Muscle layer of colon (tissue), 2 donors: Measurements from ENCODE around the gene RPGRIP1L.
A peak's percentile ranks its signal among the peaks of the same experiment; 100 is the strongest.

Experiments used
- H3K27ac ChIP-seq: one replicate; pipeline ENCODE4 v1.7.0; 2013; ENCODE audit warnings: low read depth, mild to moderate bottlenecking, low read length, moderate library complexity
- H3K27me3 ChIP-seq, 2 donors: one replicate each; pipeline ENCODE4 v1.7.0; 2013; ENCODE audit warnings: low read length in 2 of 2, mild to moderate bottlenecking in 2 of 2; ENCODE audit not compliant: insufficient read depth in 2 of 2, control insufficient read depth in 1 of 2
- H3K36me3 ChIP-seq: one replicate; pipeline ENCODE4 v1.7.0; 2013; ENCODE audit warnings: mild to moderate bottlenecking, low read length; ENCODE audit not compliant: insufficient read depth
- H3K4me1 ChIP-seq: one replicate; pipeline ENCODE4 v1.7.0; 2013; ENCODE audit warnings: mild to moderate bottlenecking, low read length; ENCODE audit not compliant: insufficient read depth
- H3K4me3 ChIP-seq, 2 donors: one replicate each; pipeline ENCODE4 v1.7.0; 2013; ENCODE audit warnings: low read length in 2 of 2, low read depth in 1 of 2, mild to moderate bottlenecking in 1 of 2, moderate library complexity in 1 of 2
- H3K9ac ChIP-seq: one replicate; pipeline ENCODE4 v1.7.0; 2013; ENCODE audit warnings: low read length
- H3K9me3 ChIP-seq: one replicate; pipeline ENCODE4 v1.7.0; 2013; ENCODE audit warnings: mild to moderate bottlenecking, low read length
- donor health status: abdominal sarcoma.
- donor health status: Adenocarcinoma of cecum.

Gene RPGRIP1L

DNA sequence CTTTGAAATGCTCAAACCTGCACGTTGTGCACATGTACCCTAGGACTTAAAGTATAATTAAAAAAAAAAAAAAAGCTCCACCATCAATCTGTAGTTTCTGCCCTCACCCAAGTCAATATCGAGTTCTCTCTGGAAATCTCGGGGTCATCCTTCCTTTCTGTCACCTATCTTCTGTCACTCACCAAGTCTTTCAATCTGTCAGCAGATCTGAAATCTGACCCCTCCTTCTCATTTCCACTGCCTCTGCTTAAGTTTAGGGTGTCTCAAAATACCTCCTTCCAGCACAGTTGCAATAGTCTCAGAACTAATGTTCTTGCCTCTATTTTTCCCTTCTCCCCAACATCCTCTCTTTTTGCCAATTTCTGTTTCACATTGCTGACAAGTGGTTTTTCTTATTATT, 32.6 kb upstream of the RPGRIP1L start:
- H3K9ac ChIP-seq: no peak overlapping the region

DNA sequence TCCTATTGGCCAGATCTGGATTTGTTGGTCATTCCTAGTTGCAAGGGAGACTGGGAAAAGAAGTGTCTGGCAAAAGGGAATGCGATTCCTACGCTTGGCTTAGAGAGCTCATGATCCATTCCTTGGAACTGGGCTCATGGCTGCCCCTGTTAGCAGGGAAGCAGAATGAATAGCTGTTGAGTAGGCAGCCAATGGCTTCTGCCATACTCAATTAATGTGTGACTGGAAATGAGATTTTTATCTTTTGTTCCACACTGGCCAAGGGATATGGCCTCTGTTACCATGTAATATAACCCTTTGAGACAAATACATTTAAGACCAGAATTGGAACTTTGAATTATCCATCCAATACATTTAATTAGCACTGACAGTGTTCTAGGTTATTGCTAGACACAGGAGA, 31.2 kb upstream of the RPGRIP1L start:
- H3K9ac ChIP-seq: no peak overlapping the region
- no peaks in the 10 kb centered on the region for H3K27me3 ChIP-seq
- H3K4me3 ChIP-seq: no peak overlapping the region
- H3K27ac ChIP-seq: no peak overlapping the region
- H3K4me1 ChIP-seq: peaks cover 7% of the 10 kb centered on the region
- no peaks in the 10 kb centered on the region for H3K9me3 ChIP-seq
- H3K36me3 ChIP-seq: no peaks in the 10 kb centered on the region

More for the DNA sequence above, 32.6 kb upstream of the RPGRIP1L start:
- Histone ChIP-seq H3K27ac (no peak overlapping the region), H3K4me3 (no peak overlapping the region), H3K4me1 (peaks cover 7% of the 10 kb centered on the region), H3K9me3 (no peaks in the 10 kb centered on the region), H3K27me3 (no peaks in the 10 kb centered on the region), H3K36me3 (no peaks in the 10 kb centered on the region)

GRCh38 chr16:53732296-53732929, 28.8 kb upstream of the RPGRIP1L start:
- H3K9ac ChIP-seq: no peak overlapping the region
- H3K9me3 ChIP-seq: no peaks in the 10 kb centered on the region
- H3K4me1 ChIP-seq: peaks cover 7% of the 10 kb centered on the region
- H3K4me3 ChIP-seq: no peak overlapping the region
- H3K27me3 ChIP-seq: no peaks in the 10 kb centered on the region
- H3K36me3 ChIP-seq: no peaks in the 10 kb centered on the region
- H3K27ac ChIP-seq: no peak overlapping the region

GRCh38 chr16:53730693-53731092, 27.0 kb upstream of the RPGRIP1L start:
- no peak overlapping the region for H3K4me3 ChIP-seq
- no peaks in the 10 kb centered on the region for H3K36me3 ChIP-seq
- peaks cover 7% of the 10 kb centered on the region for H3K4me1 ChIP-seq
- no peaks in the 10 kb centered on the region for H3K27me3 ChIP-seq
- H3K27ac ChIP-seq: no peak overlapping the region
- no peaks in the 10 kb centered on the region for H3K9me3 ChIP-seq
- no peak overlapping the region for H3K9ac ChIP-seq

DNA sequence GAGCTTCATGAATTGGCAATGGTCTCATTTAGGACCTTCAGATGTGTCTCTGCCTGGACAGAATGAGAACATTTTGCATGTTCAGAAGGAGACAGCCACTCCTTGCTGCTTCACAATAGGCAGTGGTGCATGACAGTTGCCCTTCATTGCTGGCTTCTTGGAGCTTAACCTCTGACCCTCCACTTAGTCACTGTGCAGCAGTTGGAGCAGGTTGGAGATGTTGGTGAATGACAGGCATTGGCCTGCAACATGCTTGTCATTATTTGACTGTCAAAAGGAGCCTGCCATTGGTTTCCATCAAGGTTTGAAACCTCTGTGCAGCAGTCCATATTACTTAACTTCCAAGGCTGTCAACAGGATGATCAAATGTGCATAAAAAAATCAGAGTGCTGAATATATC, 23.0 kb upstream of the RPGRIP1L start:
- no peak overlapping the region for H3K9ac ChIP-seq
- H3K4me1 ChIP-seq: no peaks in the 10 kb centered on the region
- no peaks in the 10 kb centered on the region for H3K36me3 ChIP-seq
- H3K27ac ChIP-seq: no peak overlapping the region
- no peak overlapping the region for H3K4me3 ChIP-seq
- no peaks in the 10 kb centered on the region for H3K9me3 ChIP-seq
- no peaks in the 10 kb centered on the region for H3K27me3 ChIP-seq

DNA sequence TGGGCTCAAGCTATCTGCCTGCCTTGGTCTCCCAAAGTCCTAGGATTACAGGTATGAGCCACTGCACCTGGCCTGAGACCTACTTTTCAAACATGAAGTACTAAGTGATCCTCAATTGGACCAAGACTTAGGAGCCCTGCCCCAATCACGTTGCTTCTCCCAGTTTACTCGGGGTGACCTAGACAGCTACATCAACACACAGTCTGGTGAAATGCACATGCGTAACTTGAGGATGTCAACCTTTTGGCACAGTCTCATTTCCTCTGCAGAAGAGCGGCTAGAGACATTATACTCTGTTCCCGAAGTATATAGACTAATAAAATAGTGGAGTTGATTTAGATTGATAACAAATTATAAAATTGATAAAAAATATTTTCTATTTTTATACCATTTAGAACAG, 17.4 kb upstream of the RPGRIP1L start:
- Histone ChIP-seq H3K27me3 (no peaks in the 10 kb centered on the region), H3K9me3 (no peaks in the 10 kb centered on the region), H3K36me3 (no peaks in the 10 kb centered on the region), H3K4me1 (no peaks in the 10 kb centered on the region), H3K4me3 (no peak overlapping the region), H3K9ac (no peak overlapping the region), H3K27ac (no peak overlapping the region)

DNA sequence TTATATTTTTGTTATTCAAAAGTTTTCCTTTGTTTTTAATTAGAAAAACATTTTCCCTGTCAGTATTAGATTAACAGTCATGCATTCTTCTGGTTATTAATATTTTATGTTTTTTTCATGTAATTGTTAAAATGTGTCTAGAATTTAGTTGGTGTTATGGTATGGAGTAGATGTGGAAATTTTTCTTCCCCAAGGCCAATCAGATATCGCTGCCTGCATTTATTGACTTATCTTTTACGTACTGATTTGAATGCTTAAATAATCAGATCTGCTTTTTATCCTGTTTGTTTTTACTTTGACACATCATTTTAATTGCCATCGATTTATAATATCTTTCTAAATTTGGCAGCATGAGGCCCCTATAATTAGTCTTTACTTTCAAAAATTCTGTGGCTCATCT, 13.9 kb upstream of the RPGRIP1L start:
- Histone ChIP-seq H3K4me3 (no peak overlapping the region), H3K4me1 (peaks cover 22% of the 10 kb centered on the region), H3K9ac (no peak overlapping the region), H3K36me3 (no peaks in the 10 kb centered on the region), H3K9me3 (no peaks in the 10 kb centered on the region), H3K27me3 (no peaks in the 10 kb centered on the region), H3K27ac (no peak overlapping the region)

GRCh38 chr16:53715023-53715384, 11.3 kb upstream of the RPGRIP1L start:
- Histone ChIP-seq H3K27me3 (no peaks in the 10 kb centered on the region), H3K4me1 (peaks cover 22% of the 10 kb centered on the region), H3K9ac (peak overlapping the region; percentile 8), H3K9me3 (no peaks in the 10 kb centered on the region), H3K27ac (no peak overlapping the region), H3K36me3 (no peaks in the 10 kb centered on the region), H3K4me3 (no peak overlapping the region)

- no peaks in the 10 kb centered on the region for H3K36me3 ChIP-seq
- peak overlapping the region; percentile 8 for H3K9ac ChIP-seq
- no peaks in the 10 kb centered on the region for H3K27me3 ChIP-seq
- no peaks in the 10 kb centered on the region for H3K9me3 ChIP-seq
- H3K27ac ChIP-seq: no peak overlapping the region
- no peak overlapping the region for H3K4me3 ChIP-seq
- peaks cover 22% of the 10 kb centered on the region for H3K4me1 ChIP-seq
Measured at GRCh38 chr16:53714205-53715022, 10.8 kb upstream of the RPGRIP1L start.

DNA sequence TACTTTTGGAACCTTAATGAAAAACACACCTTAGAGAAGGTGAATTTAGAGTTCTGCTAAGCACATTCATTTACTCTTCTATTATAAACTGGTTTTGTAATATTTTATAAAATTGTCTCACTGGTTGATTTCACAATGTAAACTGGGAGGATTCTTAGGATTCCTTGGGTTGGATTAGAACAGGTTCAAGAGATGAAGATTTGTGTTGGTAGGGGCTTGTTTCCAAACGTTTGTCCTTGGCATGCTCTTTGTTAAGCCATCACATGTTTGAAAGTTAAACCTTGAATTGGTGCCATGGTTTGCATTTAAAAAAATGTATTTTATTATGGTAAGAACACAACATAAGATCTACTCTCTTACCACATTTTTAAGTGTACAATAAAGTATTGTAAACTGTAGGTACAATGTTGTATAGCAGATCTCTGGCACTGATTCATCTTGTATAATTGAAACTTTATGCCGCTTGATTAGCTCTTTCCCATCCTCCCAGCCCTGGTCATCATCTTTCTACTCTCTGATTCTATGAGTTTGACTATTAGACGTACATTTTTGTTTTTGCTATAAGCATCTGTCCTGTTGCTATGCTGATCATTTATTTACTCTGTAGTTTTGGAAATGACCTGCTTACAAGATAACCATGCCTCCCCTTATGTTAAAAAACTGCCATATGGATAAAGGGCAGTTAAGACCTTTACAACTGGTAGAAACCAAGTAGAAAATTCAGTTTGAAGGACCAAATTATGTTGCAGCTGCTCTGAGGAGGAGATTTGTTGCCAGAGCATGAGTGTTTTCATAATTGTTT, 9.9 kb upstream of the RPGRIP1L start:
- Histone ChIP-seq H3K27me3 (no peaks in the 10 kb centered on the region), H3K9ac (no peak overlapping the region), H3K4me1 (peaks cover 22% of the 10 kb centered on the region), H3K9me3 (no peaks in the 10 kb centered on the region), H3K27ac (no peak overlapping the region), H3K36me3 (no peaks in the 10 kb centered on the region), H3K4me3 (no peak overlapping the region)

DNA sequence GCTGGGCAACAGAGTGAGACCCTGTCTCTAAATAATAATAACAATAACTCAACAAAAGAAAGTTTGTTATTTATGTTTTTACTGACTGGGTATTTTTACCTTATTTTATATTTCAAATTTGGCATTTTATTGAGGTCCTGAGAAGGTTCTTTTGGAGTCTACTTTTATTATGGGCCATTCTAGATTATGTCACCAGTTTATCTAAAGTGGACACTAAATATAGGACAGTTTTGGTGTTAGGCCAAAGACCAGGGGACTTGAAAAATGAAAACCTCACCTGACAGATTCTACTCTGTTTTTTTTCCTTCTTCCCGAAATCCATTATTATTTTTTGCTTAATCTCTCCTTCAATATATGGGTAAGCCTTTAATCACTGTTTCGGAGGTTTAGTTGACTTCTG, 8.4 kb upstream of the RPGRIP1L start:
- Histone ChIP-seq H3K4me3 (no peak overlapping the region), H3K9me3 (no peaks in the 10 kb centered on the region), H3K4me1 (peaks cover 22% of the 10 kb centered on the region), H3K9ac (no peak overlapping the region), H3K36me3 (no peaks in the 10 kb centered on the region), H3K27ac (no peak overlapping the region), H3K27me3 (no peaks in the 10 kb centered on the region)
